ENCODE measurements around the gene LRRN3.

DNA sequence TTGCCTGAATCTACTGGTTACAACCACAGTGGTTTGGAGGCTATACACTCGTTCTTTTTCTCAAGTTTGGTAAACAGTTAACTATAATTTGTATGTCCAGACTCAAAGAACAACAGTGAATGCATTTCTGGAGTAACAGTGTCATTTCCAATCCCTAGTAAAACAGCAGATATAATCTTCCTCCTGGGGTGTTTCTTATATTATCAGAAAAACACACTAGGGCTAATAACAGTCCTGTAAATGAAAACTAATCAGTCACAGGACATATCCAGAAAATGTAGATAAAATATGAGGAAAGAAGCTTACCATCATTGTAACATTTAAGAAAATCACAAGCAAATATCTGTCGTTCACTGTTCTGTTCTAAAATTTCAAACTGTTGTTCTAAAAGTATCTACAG is 82.6 kb downstream of the LRRN3 start:
- TF ChIP-seq POLR2AphosphoS5 (IDR thresholded peaks at IDR 0.05; ENCODE audit: borderline replicate concordance, low read depth, low read length) = no peak
- TF ChIP-seq EZH2 (IDR thresholded peaks at IDR 0.05) = no peak
